Left ventricle myocardium inferior (tissue), 1 donor: Measurements from ENCODE around the gene FOLR1. TPM values are rescaled to one million over a fixed set of nuclear protein-coding genes. Genes with fewer than 3 reads are reported as not detected.
"Not testable (repeated sequence)": the region's sequence is repeated elsewhere in the genome, so short reads cannot be mapped to it uniquely, and the experiment has no call there.

Source experiments
- DNase-seq: peaks from one replicate; pipeline ENCODE4 v3.0.0-alpha.2; 2020
- H3K27ac ChIP-seq: fragments of 200-600 bp; replicated peaks from 2 replicates; pipeline ENCODE4 v1.8.0; 2021
- H3K27me3 ChIP-seq: fragments of 200-600 bp; 2 replicates; pipeline ENCODE4 v1.8.0; 2021; ENCODE audit warnings: low read depth
- H3K36me3 ChIP-seq: fragments of 200-600 bp; 2 replicates; pipeline ENCODE4 v1.8.0; 2021
- H3K4me1 ChIP-seq: fragments of 200-600 bp; 2 replicates; pipeline ENCODE4 v1.8.0; 2021
- H3K4me3 ChIP-seq: fragments of 200-600 bp; 2 replicates; pipeline ENCODE4 v1.8.0; 2021; ENCODE audit warnings: mild to moderate bottlenecking, moderate library complexity
- H3K9me3 ChIP-seq: fragments of 200-600 bp; replicated peaks from 2 replicates; pipeline ENCODE4 v1.8.0; 2021
- intact Hi-C: fragments of 100-400 bp; cut with micrococcal nuclease; formaldehyde crosslinking; loops from one replicate; pipeline ENCODE4 v1.11.0; 2022
- total RNA-seq: library from RNA; stranded (reverse); fragmentation: NEBNext Ultra II Directional; extraction: Animal tissue kit (Norgen Biotek cat#: 25700); gene quantifications from one replicate; pipeline ENCODE4 v1.2.1, GENCODE V29; 2021
- TF ChIP-seq, protein P1 (sequence below): fragments of 200-600 bp; IDR thresholded peaks from 2 replicates; pipeline ENCODE4 v1.8.0; 2021; ENCODE audit warnings: antibody characterized with exemption, mild to moderate bottlenecking, borderline replicate concordance
- donor health status: DM: no; HTN: yes; CAD: no; lungs with severe emphysema.

Gene FOLR1
- total RNA-seq, 1 donor from 2014 or later = 0.49 TPM

DNA sequence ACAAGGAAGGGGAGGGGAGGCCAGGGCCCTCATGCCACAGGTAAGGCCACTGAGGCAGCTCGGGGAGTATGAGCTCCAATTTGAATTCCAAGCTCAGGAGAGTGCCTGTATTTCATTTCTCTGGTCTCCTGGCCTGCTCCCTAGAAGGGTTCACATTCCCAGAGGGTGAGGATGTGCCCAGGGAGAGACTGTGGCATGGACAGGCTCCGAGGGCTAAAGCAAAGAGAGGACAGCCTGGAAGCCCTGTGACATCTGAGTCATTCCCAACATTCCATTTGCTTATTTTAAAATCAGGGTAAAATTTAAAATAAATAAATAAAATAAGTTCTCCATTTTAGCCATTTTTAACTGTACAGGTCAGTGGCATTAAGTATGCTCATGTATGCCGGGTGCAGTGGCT is 18.6 kb upstream of the FOLR1 start:
- Histone ChIP-seq H3K9me3 (no peaks in the 10 kb centered on the region), H3K36me3 (no peaks in the 10 kb centered on the region), H3K4me1 (no peaks in the 10 kb centered on the region), H3K27ac (no peak overlapping the region), H3K4me3 (no peak overlapping the region), H3K27me3 (no peaks in the 10 kb centered on the region)
- TF ChIP-seq, protein P1, sequence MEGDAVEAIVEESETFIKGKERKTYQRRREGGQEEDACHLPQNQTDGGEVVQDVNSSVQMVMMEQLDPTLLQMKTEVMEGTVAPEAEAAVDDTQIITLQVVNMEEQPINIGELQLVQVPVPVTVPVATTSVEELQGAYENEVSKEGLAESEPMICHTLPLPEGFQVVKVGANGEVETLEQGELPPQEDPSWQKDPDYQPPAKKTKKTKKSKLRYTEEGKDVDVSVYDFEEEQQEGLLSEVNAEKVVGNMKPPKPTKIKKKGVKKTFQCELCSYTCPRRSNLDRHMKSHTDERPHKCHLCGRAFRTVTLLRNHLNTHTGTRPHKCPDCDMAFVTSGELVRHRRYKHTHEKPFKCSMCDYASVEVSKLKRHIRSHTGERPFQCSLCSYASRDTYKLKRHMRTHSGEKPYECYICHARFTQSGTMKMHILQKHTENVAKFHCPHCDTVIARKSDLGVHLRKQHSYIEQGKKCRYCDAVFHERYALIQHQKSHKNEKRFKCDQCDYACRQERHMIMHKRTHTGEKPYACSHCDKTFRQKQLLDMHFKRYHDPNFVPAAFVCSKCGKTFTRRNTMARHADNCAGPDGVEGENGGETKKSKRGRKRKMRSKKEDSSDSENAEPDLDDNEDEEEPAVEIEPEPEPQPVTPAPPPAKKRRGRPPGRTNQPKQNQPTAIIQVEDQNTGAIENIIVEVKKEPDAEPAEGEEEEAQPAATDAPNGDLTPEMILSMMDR = no peak
- no peak for DNase-seq
- intact Hi-C loops = no loop called here

DNA sequence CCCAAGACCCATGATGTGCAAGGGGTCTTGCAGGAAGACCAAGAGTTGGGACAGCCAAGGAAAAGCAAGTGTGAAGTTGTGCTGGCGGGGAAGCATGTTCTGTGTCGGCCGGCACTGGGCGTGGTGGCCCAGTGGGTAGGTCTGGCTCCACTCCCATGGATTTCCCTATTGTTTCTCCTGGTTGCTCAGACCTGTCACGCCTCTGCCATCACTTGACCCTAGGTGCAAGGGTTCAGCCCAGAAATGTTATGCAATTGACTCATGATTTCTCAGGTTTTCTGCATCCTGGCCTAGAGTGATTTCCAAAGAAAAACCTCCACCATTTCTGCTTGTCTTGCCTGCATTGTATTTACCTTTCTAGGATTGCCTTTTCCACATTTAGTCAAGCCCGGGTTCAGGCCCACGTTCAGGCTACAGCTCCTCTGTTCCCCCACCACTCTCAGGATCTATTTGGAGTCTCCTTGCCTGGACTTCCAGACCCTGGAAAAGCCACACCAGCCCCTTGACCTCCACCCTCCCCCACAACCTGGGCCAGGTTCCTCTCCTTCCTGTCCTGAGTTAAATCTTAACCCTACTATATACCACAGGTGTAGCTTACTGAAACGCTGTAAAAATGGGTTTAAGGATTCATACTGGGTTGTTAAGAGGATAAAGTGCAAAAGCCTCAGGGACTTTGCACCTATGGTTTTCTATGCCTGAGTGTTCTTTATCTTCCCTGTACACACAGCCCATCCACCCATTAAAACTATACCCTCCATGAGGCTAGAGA is 17.5 kb upstream of the FOLR1 start:
- no peaks in the 10 kb centered on the region for H3K9me3 ChIP-seq
- no peak for DNase-seq
- no peaks in the 10 kb centered on the region for H3K4me1 ChIP-seq
- intact Hi-C loops = no loop called here
- TF ChIP-seq, protein P1 = no peak
- no peaks in the 10 kb centered on the region for H3K36me3 ChIP-seq
- no peak overlapping the region for H3K4me3 ChIP-seq
- no peaks in the 10 kb centered on the region for H3K27me3 ChIP-seq
- H3K27ac ChIP-seq = no peak overlapping the region

DNA sequence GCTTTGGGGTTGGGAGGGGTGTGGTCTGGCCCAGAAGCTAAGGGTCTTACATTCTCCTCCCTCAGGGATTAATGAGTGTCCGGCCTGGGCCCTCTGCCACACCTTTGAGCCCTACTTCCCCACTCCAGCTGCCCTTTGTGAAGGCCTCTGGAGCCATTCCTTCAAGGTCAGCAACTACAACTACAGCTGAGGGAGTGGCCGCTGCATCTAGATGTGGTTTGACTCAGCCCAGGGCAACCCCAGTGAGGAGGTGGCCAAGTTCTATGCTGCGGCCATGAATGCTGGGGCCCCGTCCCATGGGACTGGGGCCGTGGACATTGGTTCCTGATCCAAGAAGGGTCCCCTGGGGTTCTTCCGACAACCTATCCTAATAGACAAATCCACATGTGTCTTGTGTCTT is 14.3 kb upstream of the FOLR1 start:
- Histone ChIP-seq H3K27me3 (no peaks in the 10 kb centered on the region), H3K9me3 (no peaks in the 10 kb centered on the region), H3K27ac (no peak overlapping the region), H3K4me1 (no peaks in the 10 kb centered on the region), H3K4me3 (no peak overlapping the region), H3K36me3 (no peaks in the 10 kb centered on the region)
- TF ChIP-seq, protein P1 = no peak
- DNase-seq = no peak
- intact Hi-C loops = no loop called here

DNA sequence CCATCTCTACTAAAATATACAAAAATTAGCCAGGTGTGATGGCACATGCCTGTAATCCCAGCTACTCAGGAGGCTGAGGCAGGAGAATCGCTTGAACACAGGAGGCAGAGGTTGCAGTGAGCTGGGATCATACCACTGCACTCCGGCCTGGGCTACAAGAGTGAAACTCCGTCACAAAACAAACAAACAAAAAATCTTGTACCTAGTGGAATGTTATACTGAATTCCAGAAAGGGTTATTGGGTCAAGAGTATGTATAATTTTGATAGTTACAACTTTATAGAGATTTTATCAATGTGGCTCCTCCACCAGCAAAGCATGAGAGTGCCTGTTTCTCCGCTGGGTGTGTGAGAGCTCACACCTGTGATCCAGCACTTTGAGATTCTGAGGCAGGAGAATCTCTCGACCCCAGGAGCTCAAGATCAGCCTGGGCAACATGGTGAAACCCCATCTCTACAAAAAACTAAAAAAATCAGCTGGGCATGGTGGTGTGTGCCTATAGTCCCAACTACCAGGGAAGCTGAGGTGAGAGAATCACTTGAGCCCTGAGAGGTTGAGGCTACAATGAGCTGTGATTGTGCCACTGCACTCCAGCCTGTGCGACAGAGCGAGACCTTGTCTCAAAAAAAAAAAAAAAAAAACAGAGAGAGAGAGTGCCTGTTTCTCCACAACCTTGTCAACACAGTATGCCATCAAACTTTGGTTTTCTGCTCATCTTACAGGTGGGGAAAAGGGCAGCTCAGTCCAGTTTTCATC is 12.7 kb upstream of the FOLR1 start:
- Histone ChIP-seq H3K9me3 (no peaks in the 10 kb centered on the region), H3K27ac (no peak overlapping the region), H3K4me1 (no peaks in the 10 kb centered on the region), H3K27me3 (no peaks in the 10 kb centered on the region), H3K36me3 (no peaks in the 10 kb centered on the region), H3K4me3 (no peak overlapping the region)
- no peak for DNase-seq
- intact Hi-C loops = no loop called here
- TF ChIP-seq, protein P1 = no peak

DNA sequence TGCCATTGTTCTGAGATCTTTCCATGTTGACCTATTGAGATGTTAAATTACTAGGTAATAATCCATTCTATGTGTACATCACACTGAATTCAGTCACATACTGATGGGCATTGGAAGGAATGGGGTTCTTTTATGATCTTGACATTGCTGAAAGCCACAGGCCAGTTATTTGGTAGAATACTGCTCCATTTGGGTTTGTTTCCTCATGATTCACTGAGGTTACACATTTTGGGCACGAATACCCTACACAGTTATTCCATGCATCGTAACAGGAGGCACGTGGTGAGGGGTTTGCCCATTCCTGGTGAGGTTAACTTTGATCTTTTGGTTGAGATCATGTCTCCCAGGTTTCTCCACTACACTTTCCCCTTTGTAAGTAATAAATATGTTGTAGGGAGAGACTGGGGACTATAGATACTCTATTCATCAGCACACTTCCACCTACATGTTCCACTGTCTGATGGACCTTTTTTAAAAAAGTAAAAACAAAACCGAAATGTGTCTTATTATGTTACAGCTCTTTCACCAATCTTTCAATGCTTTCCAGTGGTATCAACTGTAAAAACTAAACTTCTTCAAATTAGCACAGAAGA is 12.0 kb upstream of the FOLR1 start:
- Histone ChIP-seq H3K27me3 (no peaks in the 10 kb centered on the region), H3K4me3 (no peak overlapping the region), H3K9me3 (no peaks in the 10 kb centered on the region), H3K36me3 (no peaks in the 10 kb centered on the region), H3K4me1 (no peaks in the 10 kb centered on the region), H3K27ac (no peak overlapping the region)
- no peak for DNase-seq
- TF ChIP-seq, protein P1 = no peak
- intact Hi-C loops = no loop called here

DNA sequence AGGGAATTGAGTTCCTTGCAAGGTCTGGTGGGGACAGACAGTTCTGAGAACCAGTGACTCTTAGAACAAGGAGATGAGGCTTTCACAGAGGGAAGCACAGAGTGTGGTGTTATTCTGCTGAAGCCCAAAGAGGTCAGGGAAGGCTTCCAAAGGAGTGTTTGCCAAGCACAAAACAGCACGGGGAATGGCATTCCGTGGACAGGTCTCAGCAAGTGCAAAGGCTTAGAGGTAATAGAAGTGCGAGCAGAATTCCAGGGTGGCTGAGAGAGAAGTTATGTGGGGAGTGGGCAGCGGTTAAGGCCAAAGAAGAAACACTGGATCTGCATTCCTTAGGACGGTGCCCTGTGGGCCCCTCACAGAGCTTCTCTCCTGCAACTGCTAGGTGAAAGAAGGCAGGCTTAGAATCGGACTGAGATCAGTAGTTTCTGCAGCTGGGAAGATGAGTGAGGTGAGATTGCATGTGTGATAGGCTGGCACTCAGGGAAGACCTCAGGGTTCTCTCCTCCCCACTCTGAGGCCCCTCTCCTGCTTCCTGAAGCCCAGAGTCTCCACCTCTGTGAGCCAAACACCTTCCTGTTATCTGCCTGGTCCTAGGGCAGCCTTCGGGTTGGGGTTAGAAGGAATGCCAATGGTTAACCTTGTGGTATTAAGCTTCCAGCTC is 10.9 kb upstream of the FOLR1 start:
- DNase-seq, H3K27me3 ChIP-seq, intact Hi-C loops, H3K9me3 ChIP-seq, H3K27ac ChIP-seq, H3K4me1 ChIP-seq, H3K36me3 ChIP-seq, H3K4me3 ChIP-seq: not testable (repeated sequence)

DNA sequence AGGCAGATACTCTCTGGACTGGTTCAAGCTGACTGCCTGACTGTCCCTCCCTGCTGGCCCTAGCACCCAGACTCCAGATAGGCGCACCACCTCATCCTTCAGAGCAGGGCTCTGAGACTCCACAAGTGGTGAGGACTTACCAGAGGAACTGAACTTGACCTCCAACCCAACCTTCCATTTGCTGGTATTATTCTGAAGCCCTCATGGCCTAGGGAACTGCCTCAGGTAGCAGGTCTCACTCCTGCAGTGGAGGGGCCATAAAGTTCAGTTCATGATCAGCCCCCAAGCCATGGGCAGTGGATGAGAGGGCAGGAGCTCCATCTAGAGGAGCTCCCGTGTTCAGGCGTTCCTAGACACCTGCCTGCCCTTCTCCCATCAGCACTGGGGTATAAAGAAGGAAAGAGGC is 10.4 kb upstream of the FOLR1 start:
- intact Hi-C loops, H3K36me3 ChIP-seq, H3K27me3 ChIP-seq, H3K4me3 ChIP-seq, H3K27ac ChIP-seq, H3K4me1 ChIP-seq, DNase-seq, H3K9me3 ChIP-seq: not testable (repeated sequence)
